Measurements from ENCODE around the gene KIT. TPM values are rescaled to one million over a fixed set of nuclear protein-coding genes. Genes with fewer than 3 reads are reported as not detected.

Gene KIT
- total RNA-seq, 1 donor from 2014 or later = 28.5 TPM

DNA sequence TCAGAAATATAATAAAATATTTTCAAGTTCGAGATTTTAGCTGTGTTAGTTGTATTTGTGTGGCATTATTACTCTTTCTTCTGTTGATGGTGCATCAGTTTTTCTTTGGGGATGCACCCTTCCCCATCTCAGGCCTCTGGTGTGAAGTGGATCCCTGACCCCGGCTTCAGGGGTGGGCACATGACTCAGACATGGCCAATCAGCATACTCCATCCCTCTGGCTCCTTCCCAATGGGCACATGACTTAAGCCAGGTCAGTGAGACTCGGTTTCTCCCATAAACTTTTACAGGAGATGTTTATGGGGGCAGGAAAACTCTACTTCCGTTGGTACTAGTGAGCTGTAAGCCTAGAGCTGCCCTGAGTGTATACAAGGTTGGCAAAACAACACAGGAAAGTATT, 3.0 kb upstream of the KIT start:
- Histone ChIP-seq H3K4me3 (no peak overlapping the region), H3K9me3 (no peaks in the 10 kb centered on the region), H3K27ac (no peak overlapping the region), H3K4me1 (peaks cover 29% of the 10 kb centered on the region), H3K27me3 (ENCODE audit: low read depth) (peaks cover 23% of the 10 kb centered on the region), H3K36me3 (no peaks in the 10 kb centered on the region)
- ATAC-seq = no peak
- intact Hi-C loops (cut with DNase I) = no loop called here
- TF ChIP-seq CTCF (IDR thresholded peaks at IDR 0.05) = no peak
- no peak for DNase-seq

GRCh38 chr4:54657185-54657550, 589 bp upstream of the KIT start:
- ATAC-seq = peak in 1 of 2 donors; percentile 4
- H3K4me3 ChIP-seq = peak overlapping the region; percentile 63
- no peak for TF ChIP-seq CTCF (IDR thresholded peaks at IDR 0.05)
- H3K36me3 ChIP-seq = no peaks in the 10 kb centered on the region
- H3K27ac ChIP-seq = peak overlapping the region; percentile 24
- peaks cover 39% of the 10 kb centered on the region for H3K27me3 ChIP-seq (ENCODE audit: low read depth)
- H3K9me3 ChIP-seq = no peaks in the 10 kb centered on the region
- peaks cover 36% of the 10 kb centered on the region for H3K4me1 ChIP-seq
- no peak for DNase-seq
- intact Hi-C loops (cut with DNase I) = no loop called here

DNA sequence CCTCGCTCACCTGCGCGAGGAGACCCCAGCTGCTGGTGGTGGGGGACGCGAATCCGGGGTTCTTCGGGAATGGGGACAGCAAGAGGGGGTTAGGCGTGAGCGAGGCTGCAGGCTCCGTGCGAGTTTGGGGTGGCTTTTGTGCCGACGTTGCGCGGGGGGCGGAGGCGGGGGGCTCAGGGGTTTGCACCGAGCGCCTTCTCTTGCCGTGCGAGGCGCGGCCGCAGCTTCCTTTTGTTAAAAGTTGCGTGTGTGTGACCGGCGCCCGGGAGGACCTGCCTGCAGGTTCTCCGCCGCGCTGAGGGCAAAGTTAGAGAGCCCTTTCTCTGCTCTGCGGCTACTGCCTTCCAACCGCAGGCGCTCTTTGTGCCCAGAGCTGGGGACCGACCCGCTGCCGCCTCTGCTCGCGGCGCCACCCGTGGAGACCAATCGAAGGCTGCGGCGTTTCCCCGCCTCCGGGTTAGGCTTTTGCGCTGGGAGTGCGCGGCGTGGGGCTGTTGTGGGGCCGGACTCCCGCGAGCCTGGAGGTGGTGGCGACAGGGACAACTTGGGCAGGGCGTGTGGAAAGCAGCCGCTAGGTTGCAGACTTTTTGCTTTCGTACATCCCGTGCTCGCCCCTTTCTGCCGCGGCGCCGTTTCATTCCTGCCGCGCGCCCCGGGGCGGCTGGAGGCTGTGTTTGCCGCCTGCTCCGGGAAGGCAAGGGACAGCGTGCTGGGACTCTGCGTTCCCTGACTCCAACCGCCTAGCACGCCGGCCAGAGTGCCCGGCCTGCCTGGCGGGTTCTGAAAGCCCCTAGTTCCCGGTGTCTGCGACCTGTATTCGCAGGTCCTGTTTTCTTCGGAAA, 716 bp downstream of the KIT start:
- Histone ChIP-seq H3K4me3 (peak overlapping the region; percentile 63), H3K27me3 (ENCODE audit: low read depth) (peaks cover 39% of the 10 kb centered on the region), H3K4me1 (peaks cover 36% of the 10 kb centered on the region), H3K9me3 (no peaks in the 10 kb centered on the region), H3K36me3 (no peaks in the 10 kb centered on the region), H3K27ac (peak overlapping the region; percentile 56)
- DNase-seq = peak; percentile 64
- peak; percentile 72 to 79 for ATAC-seq
- TF ChIP-seq CTCF (IDR thresholded peaks at IDR 0.05) = peak; percentile 29
- intact Hi-C loops (cut with DNase I) = no loop called here

GRCh38 chr4:54659313-54659712, 1.6 kb downstream of the KIT start:
- H3K27ac ChIP-seq = peak overlapping the region; percentile 56
- ATAC-seq = peak in 1 of 2 donors; percentile 3
- H3K4me3 ChIP-seq = peak overlapping the region; percentile 63

More at GRCh38 chr4:54659313-54659712, 1.6 kb downstream of the KIT start:
- Histone ChIP-seq H3K4me1 (peaks cover 36% of the 10 kb centered on the region), H3K9me3 (no peaks in the 10 kb centered on the region), H3K36me3 (no peaks in the 10 kb centered on the region), H3K27me3 (ENCODE audit: low read depth) (peaks cover 39% of the 10 kb centered on the region)
- no peak for TF ChIP-seq CTCF (IDR thresholded peaks at IDR 0.05)
- intact Hi-C loops (cut with DNase I) = no loop called here
- no peak for DNase-seq
